IPS DF 6.9 (cell line): ENCODE measurements around the gene GEMIN5.
A peak's percentile ranks its signal among the peaks of the same experiment; 100 is the strongest.
"Not testable (repeated sequence)": the region's sequence is repeated elsewhere in the genome, so short reads cannot be mapped to it uniquely, and the experiment has no call there.

ENCODE experiments used
- DNase-seq: peaks from one replicate; pipeline ENCODE4 v3.0.0-alpha.2; 2013; ENCODE audit warnings: low read depth, low spot score
- H3K27ac ChIP-seq: one replicate; pipeline ENCODE4 v1.5.1; 2013; ENCODE audit warnings: low read length, control low read depth
- H3K27me3 ChIP-seq: 2 replicates; pipeline ENCODE4 v1.6.1; 2013; ENCODE audit warnings: mild to moderate bottlenecking, low read length; ENCODE audit not compliant: control insufficient read depth, insufficient read depth
- H3K36me3 ChIP-seq: 2 replicates; pipeline ENCODE4 v1.6.1; 2013; ENCODE audit warnings: low read length; ENCODE audit not compliant: control insufficient read depth, insufficient read depth
- H3K4me1 ChIP-seq: 2 replicates; pipeline ENCODE4 v1.6.1; 2013; ENCODE audit warnings: low read length; ENCODE audit not compliant: control insufficient read depth, insufficient read depth
- H3K4me3 ChIP-seq: 2 replicates; pipeline ENCODE4 v1.5.1; 2013; ENCODE audit warnings: mild to moderate bottlenecking, low read length
- H3K9me3 ChIP-seq: 2 replicates; pipeline ENCODE4 v1.6.1; 2013; ENCODE audit warnings: low read length, inconsistent platforms; ENCODE audit not compliant: control insufficient read depth, insufficient read depth
- whole genome bisulfite sequencing: extraction: QIAGEN DNeasy Blood & Tissue Kit; methylation state at CpG from one replicate; pipeline ENCODE4 v1.1.7; 2013; ENCODE audit warnings: mixed read lengths, missing lambda C conversion rate; ENCODE audit not compliant: insufficient read length, insufficient coverage; 5-methylcytosine and 5-hydroxymethylcytosine counted together

The GEMIN5 gene, protein sequence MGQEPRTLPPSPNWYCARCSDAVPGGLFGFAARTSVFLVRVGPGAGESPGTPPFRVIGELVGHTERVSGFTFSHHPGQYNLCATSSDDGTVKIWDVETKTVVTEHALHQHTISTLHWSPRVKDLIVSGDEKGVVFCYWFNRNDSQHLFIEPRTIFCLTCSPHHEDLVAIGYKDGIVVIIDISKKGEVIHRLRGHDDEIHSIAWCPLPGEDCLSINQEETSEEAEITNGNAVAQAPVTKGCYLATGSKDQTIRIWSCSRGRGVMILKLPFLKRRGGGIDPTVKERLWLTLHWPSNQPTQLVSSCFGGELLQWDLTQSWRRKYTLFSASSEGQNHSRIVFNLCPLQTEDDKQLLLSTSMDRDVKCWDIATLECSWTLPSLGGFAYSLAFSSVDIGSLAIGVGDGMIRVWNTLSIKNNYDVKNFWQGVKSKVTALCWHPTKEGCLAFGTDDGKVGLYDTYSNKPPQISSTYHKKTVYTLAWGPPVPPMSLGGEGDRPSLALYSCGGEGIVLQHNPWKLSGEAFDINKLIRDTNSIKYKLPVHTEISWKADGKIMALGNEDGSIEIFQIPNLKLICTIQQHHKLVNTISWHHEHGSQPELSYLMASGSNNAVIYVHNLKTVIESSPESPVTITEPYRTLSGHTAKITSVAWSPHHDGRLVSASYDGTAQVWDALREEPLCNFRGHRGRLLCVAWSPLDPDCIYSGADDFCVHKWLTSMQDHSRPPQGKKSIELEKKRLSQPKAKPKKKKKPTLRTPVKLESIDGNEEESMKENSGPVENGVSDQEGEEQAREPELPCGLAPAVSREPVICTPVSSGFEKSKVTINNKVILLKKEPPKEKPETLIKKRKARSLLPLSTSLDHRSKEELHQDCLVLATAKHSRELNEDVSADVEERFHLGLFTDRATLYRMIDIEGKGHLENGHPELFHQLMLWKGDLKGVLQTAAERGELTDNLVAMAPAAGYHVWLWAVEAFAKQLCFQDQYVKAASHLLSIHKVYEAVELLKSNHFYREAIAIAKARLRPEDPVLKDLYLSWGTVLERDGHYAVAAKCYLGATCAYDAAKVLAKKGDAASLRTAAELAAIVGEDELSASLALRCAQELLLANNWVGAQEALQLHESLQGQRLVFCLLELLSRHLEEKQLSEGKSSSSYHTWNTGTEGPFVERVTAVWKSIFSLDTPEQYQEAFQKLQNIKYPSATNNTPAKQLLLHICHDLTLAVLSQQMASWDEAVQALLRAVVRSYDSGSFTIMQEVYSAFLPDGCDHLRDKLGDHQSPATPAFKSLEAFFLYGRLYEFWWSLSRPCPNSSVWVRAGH (N-terminal part only)

DNA sequence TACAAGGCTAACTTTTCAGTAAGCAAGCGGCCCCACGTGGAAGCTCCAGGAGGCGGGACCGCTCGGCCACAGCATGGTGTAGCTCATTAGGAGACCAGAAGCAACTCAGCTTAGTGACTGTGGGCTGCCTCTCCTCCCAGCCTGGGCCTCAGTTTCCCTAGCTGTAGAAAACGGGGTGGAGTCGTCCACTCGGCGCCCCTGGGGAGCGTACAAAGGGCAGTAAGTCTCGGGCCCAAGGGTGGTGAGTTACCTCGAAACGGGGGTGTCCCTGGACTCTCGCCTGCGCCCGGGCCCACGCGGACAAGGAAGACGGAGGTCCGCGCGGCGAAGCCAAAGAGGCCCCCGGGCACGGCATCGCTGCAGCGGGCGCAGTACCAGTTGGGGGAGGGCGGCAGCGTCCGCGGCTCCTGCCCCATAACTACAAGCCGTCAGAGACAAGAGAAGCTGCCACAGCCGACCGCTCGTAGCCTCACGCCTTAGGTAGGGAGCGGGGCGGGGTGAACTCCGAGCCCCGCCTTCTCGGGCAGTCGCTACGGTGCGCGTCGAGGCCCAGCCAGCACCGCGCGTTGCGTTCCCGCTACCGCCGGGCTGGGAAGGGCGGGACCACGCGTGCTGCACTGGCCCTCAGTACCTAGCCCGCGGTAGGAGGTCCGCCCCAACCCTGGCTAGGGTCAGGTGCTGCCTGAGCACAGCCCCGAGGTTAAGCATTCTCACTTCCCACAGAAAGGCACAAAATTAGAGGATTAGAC is at the start of gene GEMIN5:
GEMIN5 (minus strand) TSS at position 494 of the 749 bp plus-strand sequence; CDS start at position 416, 78 bp downstream.
- Histone ChIP-seq H3K36me3 (no peaks in the 10 kb centered on the region), H3K4me1 (no peaks in the 10 kb centered on the region; the same call in 1 of the 2 replicates), H3K27ac (no peak within 1 kb of the TSS), H3K4me3 (peak within 1 kb of the TSS; percentile 90), H3K27me3 (no peaks in the 10 kb centered on the region), H3K9me3 (no peaks in the 10 kb centered on the region)
- no CpG with 5 or more reads among the region's 61 CpGs for WGBS
- DNase-seq = peak; percentile 82

DNA sequence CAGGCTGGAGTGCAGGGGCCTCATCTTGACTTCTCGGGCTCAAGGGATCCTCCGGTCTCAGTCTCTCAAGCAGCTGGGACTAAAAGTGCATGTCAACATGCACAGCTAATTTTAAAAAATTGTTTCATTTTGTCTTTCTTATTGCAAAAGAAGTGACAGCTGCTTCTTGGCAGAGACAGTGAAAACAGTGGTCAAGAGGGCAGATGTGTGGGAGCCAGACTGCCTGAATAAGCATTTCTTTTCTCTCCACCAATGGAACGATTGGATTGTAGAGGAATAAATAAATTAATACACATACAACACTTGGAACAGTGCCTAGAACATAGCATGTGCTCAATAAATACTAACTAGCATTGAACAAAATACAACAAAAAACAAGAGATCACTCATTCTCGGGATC is 48.1 kb upstream of the GEMIN5 start:
- no peak for DNase-seq
- H3K9me3 ChIP-seq = no peaks in the 10 kb centered on the region
- WGBS = no CpG with 5 or more reads among the region's 4 CpGs
- no peaks in the 10 kb centered on the region for H3K4me1 ChIP-seq
- no peak overlapping the region for H3K4me3 ChIP-seq
- H3K36me3 ChIP-seq = no peaks in the 10 kb centered on the region
- no peak overlapping the region for H3K27ac ChIP-seq
- no peaks in the 10 kb centered on the region for H3K27me3 ChIP-seq

DNA sequence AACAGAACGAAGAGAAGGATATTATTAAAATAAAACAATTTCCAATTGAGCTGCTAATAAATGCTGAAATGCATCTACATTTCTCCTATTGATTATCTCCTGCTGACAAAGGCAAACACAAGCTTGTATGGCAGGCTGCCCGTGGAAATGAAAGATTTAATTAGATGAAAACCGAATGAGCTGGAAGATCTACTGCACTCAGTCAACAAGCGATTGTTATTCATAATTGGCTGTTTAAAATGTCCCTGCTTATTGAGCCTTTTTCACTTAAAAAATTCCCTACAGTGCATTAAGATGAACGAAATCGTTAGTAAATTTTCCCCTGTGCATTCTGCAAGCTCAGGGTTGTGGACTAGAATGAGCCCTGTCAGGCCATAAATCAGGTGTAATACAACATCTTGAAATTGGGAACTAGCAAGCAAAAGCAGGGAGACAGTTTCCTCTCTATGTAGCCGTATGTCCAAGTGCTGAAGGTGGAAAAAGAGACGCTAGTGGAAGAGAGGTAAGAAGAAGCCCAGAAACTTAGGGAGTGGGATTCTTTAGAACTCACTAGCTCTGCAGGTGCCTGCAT is 47.0 kb upstream of the GEMIN5 start:
- no peak overlapping the region for H3K4me3 ChIP-seq
- H3K27ac ChIP-seq = no peak overlapping the region
- no peaks in the 10 kb centered on the region for H3K9me3 ChIP-seq
- H3K27me3 ChIP-seq = no peaks in the 10 kb centered on the region
- no peak for DNase-seq
- H3K4me1 ChIP-seq = no peaks in the 10 kb centered on the region
- H3K36me3 ChIP-seq = no peaks in the 10 kb centered on the region
- WGBS = no CpG with 5 or more reads among the region's 8 CpGs

DNA sequence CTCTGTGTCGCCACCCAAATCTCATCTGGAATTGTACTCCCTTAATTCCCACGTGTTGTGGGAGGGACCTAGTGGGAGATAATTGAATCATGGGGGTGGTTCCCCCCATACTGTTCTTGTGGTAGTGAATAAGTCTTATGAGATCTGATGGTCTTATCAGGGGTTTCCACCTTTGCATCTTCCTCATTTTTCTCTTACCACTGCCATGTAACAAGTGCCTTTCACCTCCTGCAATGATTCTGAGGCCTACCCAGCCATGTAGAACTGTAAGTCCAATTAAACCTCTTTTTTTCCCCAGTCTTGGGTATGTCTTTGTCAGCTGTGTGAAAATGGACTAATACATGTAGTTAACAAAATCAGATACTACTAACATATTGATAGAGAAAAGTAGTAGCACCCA is 40.3 kb upstream of the GEMIN5 start:
- WGBS = no CpG with 5 or more reads among the region's 2 CpGs
- H3K27ac ChIP-seq, H3K27me3 ChIP-seq, H3K9me3 ChIP-seq, DNase-seq, H3K36me3 ChIP-seq, H3K4me3 ChIP-seq, H3K4me1 ChIP-seq: not testable (repeated sequence)

DNA sequence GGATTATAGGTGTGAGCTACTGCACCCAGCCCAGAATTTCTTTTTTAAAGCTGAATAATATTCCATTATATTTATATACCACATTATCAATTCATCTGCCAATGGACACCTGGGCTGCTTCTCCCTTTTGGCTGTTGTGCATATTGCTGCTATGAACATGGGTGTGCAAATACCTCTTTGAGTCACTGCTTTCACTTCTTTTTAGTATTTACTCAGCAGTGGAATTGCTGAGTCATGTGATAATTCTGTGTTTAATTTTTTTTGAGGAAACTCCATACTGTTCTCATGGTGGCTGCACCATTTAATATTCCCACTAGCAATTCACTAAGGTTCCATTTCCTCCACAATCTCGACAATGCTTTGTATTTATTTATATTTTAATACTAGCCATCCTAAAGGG is 39.4 kb upstream of the GEMIN5 start:
- WGBS = no CpG with 5 or more reads among the region's 1 CpG
- Histone ChIP-seq H3K27ac (no peak overlapping the region), H3K4me1 (no peaks in the 10 kb centered on the region), H3K9me3 (no peaks in the 10 kb centered on the region), H3K27me3 (no peaks in the 10 kb centered on the region), H3K4me3 (no peak overlapping the region), H3K36me3 (no peaks in the 10 kb centered on the region)
- DNase-seq = no peak

DNA sequence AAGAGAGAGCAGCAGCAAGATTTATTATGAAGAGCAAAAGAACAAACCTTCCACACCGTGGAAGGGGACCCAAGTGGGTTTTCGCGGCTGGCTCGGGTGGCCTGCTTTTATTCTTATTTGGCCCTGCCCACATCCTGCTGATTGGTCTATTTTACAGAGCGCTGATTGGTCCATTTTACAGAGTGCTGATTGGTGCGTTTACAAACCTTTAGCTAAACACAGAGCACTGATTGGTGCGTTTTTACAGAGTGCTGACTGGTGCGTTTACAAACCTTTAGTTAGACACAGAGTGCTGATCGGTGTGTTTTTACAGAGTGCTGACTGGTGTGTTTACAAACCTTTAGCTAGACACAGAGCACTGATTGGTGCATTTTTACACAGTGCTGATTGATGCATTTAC is 38.1 kb upstream of the GEMIN5 start:
- not testable (repeated sequence) for H3K4me1 ChIP-seq, H3K4me3 ChIP-seq, H3K9me3 ChIP-seq, H3K27ac ChIP-seq, H3K27me3 ChIP-seq, DNase-seq, H3K36me3 ChIP-seq
- WGBS = no CpG with 5 or more reads among the region's 9 CpGs

DNA sequence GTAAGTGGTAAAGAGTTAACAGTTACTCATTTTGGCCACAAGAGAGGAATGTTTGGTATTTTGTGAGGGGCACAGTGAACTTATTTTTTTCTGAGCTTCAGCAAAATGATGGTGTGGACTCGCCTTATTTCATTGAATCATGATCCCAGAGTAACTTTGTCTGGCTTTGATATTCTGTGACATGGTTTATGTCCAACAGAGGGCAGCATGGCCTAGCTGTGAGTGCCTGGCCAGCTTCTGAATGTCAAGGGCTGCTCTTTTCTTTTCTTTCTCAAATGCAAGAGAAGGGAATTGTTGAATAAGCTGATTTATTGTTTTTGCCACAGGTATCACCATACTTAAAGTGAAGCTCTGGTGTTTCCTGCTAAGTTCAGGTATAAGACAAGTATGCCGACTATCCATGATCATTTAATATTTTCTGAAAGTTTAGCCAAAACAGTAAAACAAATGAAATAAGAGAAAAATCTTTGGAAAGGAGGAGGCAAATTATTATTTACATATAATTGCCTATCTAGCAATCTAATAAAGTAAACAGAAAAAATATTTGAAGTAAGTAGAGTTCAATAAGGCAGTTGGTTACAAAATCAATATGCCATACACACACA is 34.6 kb upstream of the GEMIN5 start:
- WGBS = no CpG with 5 or more reads among the region's 2 CpGs

DNA sequence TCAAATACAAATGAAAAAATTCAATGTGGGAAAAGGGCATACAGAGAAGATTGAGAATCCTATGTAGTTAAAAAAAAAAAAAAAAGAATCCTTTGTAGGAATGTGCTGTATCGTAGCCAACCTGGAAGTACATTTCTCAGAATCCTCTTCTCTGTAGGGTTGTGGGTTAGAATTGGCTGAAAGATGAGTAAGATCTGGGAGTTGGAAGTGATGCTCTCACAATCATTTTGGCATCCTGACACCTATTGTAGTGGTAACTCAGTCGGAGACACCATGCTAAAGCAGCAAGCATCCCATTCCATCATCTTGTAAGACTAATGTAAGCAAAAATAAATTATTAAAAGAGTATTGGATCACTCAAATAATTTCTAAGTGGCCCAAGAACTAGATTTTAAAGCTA is 33.5 kb upstream of the GEMIN5 start:
- H3K4me1 ChIP-seq = no peaks in the 10 kb centered on the region
- WGBS = no CpG with 5 or more reads among the region's 2 CpGs
- H3K27me3 ChIP-seq = no peaks in the 10 kb centered on the region; the same call in 1 of the 2 replicates
- H3K36me3 ChIP-seq = no peaks in the 10 kb centered on the region
- no peaks in the 10 kb centered on the region for H3K9me3 ChIP-seq
- H3K27ac ChIP-seq = no peak overlapping the region
- no peak for DNase-seq
- H3K4me3 ChIP-seq = no peak overlapping the region

More for the DNA sequence above, 34.6 kb upstream of the GEMIN5 start:
- Histone ChIP-seq H3K4me3 (no peak overlapping the region), H3K9me3 (no peaks in the 10 kb centered on the region), H3K27ac (no peak overlapping the region), H3K4me1 (no peaks in the 10 kb centered on the region), H3K36me3 (no peaks in the 10 kb centered on the region), H3K27me3 (no peaks in the 10 kb centered on the region; the same call in 1 of the 2 replicates)
- DNase-seq = peak; percentile 5

DNA sequence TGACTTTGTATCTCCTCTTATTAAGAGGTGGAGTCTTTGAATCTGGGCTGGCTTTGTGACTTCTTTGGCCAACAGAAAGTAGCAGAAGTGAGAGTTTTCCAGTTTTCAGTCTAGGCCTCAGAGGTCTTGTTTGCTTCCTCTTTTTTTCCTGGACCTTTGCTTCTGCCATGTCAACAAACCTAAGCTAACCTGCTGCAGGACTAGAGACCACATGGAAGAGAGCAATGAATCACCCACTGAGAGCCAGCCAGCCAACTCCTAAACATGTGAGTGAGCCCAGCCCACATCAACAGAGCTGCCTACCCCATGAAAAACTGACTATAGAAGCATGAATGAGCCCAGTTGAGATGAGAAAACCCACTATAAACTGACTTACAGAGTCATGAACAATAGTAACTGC is 32.7 kb upstream of the GEMIN5 start:
- Histone ChIP-seq H3K4me3 (no peak overlapping the region), H3K27ac (no peak overlapping the region), H3K4me1 (no peaks in the 10 kb centered on the region), H3K36me3 (no peaks in the 10 kb centered on the region), H3K9me3 (no peaks in the 10 kb centered on the region), H3K27me3 (no peaks in the 10 kb centered on the region; the same call in 1 of the 2 replicates)
- no peak for DNase-seq
